Epidermal melanocyte (primary cell): Measurements from ENCODE around the gene NUBPL.
"Not testable (repeated sequence)": the region's sequence is repeated elsewhere in the genome, so short reads cannot be mapped to it uniquely, and the experiment has no call there.

Source experiments
- DNase-seq: peaks from one replicate; pipeline ENCODE4 v3.0.0; 2011; ENCODE audit warnings: low spot score; ENCODE audit not compliant: insufficient read length

Gene NUBPL

DNA sequence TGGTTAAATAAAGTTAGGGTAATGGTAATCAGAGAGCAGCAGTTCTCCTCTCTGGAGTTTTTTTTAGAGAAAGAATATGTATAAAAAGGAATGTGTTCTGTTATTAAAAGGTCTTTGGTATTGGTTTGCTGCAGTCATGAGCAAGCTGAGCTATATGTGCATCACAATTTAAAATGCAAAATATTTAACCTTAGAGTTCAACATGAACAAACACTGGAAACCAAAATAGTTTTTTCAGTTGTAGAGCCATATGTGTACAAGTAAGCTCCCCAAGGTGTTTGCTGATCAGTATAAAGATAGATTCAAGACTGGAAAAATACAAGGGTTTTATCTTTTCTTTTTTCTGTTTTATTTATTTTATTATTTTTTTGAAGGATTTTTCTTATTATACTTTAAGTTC, 245.0 kb downstream of the NUBPL start:
- DNase-seq = no peak

DNA sequence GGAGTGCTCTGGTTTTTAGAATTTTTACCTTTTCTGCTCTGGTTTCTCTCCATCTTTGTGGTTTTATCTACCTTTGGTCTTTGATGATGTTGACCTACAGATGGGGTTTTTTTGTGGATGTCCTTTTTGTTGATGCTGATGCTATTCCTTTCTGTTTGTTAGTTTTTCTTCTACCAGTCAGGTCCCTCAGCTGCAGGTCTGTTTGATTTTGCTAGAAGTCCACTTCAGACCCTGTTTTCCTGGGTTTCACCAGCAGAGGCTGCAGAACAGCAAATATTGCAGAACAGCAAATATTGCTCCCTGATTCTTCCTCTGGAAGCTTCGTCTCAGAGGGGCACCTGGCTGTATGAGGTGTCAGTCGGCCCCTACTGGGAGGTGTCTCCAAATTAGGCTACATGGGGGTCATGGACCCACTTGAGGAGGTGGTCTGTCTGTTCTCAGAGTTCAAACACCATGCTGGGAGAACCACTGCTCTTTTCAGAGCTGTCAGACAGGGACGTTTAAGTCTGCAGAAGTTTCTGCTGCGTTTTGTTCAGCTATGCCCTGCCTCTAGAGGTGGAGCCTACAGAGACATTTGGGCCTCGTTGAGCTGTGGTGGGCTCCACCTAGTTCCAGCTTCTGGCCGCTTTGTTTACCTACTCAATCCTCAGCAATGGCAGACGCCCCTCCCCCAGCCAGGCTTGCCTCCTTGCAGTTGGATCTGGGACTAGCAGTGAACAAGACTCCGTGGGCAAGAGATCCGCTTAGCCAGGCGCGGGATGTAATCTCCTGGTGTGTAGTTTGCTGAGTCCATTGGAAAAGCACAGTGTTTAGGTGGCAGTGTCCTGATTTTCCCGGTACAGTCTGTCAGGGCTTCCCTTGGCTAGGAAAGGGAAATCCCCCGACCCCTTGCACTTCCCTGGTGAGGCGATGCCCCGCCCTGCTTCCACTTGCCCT, 250.8 kb downstream of the NUBPL start:
- DNase-seq = not testable (repeated sequence)

DNA sequence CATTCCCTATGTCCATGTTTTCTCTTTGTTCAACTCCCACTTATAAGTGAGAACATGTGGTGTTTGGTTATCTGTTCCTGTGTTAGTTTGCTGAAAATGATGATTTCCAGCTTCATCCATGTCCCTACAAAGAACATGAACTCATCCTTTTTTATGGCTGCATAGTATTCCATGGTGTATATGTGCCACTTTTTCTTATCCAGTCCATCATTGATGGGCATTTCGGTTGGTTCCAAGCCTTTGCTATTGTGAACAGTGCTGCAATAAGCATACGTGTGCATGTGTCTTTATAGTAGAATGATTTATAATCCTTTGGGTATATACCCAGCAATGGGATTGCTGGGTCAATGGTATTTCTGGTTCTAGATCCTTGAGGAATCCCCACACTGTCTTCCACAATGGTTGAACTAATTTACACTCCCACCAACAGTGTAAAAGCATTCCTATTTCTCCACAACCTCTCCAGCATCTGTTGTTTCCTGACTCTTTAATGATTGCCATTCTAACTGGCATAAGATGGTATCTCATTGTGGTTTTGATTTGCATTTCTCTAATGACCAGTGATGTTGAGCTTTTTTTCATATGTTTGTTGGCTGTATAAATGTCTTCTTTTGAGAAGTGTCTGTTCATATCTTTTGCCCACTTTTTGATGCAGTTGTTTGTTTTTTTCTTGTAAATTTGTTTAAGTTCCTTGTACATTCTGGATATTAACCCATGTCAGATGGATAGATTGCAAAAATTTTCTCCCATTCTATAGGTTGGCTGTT, 252.7 kb downstream of the NUBPL start:
- DNase-seq = not testable (repeated sequence)

DNA sequence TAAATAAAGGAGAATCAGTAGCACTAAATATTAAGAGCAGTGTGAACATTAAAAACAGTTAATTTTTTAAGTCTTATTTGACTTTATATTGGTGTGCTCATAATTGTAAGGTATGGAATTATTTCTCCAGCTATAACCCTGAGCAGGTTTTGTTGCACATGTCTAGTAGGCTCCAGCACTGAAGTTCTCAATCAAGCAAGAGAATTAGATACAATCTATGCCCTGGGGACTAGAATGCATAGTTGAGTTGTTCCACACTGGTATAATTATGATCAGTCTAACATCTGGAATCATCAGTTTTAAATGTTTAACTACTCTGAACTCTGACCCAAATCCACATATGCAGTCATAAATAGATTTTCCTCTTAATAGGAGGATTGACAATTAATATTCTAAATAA, 258.1 kb downstream of the NUBPL start:
- no peak for DNase-seq

DNA sequence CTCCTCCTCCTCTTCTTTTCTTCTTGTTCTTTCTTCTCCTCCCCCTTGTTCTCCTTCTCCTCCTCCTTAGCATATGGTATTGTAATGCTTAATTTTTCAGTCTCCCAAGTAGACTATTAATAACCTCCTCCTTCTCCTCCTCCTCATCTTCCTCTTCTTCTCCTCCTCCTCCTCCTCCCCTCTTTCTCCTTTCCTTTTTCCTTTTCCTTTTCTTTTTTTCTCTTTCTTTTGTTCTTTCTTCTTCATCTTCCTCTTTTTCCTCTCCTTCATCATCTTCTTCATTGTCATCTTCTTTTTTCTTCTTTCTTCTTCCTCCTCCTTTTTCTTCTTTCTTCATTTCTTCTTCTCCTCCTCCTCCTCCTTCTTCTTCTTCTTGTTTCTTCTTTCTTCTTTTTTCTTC, 264.3 kb downstream of the NUBPL start:
- DNase-seq = no peak

DNA sequence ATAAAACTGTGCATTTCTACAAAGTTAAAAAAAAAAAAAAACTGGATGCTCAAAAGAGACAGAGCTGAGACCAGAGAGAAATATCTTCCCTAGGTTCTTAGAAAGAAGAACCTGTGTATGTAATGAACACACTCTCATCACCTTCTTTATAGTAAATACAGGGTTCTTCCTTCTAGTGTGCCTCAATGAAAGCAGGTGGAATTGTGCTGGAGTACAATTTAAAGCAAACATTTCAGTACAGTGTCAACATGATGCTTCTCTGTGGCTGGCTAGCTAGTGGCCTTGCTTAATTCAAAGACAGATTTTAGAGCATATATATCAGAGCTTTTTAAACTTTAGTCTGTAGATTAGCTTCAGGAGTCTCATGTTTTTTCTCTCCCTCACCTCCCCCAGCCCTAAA, 266.1 kb downstream of the NUBPL start:
- no peak for DNase-seq

DNA sequence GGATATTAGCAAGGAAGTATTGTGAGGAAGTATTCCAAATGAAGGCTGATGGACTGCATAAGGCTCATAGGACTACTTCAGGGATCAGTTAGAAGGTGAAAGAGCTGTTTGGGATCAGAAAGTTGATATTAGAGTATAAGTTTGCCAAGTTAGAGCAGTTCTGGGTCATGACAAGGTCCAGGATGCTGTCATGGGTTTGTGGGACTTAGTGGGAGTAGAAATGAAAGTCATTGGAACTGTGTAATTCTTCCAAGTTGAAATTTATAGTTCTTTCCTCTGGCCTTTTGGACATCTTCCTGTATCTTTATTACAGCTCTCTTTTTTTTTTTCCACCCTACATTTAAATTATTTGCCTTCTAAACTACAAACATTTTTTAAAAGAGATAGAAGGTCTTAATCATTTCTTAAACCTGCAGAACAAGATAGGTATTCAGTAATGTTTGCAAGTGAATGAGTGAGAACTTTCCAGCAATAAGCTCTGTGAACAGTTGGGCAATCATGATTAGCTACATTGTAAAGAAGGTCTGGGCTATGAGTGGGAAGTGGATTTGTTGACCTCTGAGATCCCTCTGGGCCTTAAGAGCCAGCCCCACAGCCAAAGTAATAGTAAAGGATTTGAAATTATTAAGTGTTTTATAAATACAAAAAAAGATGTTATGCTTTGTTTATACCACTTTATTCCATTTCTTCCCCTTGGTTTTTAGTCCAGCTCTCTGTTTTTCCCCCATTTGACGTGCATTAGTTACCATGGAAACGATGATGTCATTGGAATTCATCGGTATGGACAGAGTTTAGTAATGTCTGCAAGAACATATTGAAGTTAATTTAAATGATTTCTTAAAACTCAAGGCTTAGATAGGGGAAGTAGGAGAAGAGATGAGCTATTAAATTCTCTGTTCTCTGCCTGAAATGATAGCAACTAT, 268.0 kb downstream of the NUBPL start:
- no peak for DNase-seq

DNA sequence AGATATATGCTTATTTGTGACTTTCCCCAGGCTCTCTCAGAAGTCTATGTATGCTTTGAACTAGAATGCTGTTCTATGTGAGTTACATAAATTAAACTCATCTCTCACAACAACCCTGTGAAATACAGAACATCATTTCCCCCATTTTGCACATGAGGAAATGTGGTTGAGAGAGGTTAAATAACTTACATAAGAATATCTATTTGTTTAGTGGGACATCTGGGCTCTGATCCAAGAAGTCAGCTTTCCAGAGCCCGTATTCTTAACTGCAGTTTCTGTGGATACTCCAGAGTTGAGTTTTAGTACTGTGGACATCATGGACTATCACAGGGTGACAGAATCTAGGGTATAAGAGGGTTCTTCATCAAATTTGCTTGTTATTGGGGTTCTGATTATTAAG, 273.4 kb downstream of the NUBPL start:
- no peak for DNase-seq

DNA sequence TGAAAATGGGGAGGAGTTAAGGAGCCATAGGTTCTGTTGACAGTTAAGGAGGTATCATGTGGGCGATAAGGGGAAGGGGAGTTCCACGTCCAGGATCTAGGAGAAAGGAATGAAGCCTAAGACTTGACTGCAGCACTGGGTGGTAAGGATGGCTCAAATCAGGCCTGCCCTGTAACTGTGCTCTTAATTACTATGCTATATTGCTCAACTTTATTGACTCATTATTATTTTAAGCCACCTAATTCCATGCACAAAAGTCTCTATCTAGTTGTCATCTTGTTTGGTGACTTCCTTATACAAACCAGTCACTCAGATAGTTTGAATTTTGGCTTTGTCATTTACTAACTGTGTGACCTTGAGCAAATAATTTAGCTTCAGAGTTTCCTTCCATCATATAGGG, 273.8 kb downstream of the NUBPL start:
- no peak for DNase-seq

DNA sequence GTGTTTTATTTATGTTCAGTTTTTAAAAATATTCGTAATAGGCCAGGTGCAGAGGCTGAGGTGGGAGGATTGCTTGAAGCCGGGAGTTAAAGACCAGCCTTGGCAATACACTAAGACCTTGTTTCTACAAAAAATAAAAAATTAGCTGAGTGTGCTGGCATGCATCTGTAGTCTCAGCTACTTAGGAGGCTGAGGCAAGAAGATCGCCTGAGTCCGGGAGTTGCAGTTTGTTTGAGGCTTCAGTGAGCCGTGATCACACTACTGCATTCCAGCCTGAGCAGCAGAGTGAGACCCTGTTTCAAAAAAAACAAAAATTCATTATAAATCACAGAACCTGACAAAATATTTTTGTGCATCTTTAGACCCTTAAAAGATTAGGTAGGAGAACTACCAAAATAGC, 275.8 kb downstream of the NUBPL start:
- no peak for DNase-seq

DNA sequence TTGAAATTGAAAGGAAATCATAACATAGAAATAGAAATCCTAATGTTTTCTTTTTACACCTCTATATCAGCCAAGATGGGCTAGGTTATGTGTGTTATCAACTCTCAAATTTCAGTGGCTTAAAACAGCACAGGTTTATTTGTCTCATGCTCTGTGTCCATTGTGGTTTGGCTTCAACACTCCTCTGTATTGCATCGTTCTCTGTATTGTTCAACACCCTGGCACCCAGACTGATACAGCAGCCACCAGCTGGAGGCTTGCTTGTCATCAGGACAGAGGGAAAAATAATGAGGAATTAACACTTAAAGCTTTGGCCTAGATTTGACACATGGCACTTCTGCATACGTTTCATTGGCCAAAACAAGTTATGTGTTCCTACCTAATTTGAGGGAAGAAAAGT, 281.7 kb downstream of the NUBPL start:
- no peak for DNase-seq

DNA sequence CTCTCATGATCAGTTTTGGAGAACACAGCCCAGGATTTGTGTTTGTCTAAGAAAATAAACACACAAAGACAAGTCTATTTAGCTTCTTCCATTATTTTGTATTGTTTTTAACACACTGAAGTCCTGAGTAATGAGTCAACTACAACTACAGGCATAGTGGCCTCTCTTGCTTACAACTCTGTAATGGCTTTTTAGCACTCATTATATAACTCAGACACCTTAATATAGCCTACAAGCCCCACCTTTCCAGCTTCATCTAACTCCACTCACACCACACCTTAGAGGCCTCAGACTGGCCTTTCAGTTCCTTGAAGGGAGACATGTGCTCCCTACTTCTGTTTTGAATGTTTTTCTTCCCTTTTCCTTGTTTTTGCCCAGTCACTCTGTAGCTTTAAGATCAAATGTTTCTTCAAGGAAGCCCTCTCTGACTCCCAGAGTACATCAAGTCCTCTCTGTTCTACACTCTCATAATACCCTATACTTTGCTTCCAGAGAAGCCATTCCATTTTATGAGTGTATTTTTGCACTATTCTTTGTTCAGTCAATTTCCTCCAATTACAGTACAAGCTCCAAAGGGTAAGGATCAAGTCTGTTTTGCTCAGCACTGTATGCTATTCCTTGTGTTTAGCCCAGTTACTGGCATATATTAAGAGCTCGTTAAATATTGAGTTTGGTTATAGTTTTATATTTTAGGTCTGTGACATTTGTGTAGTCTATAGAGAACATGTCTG, 282.3 kb downstream of the NUBPL start:
- no peak for DNase-seq

DNA sequence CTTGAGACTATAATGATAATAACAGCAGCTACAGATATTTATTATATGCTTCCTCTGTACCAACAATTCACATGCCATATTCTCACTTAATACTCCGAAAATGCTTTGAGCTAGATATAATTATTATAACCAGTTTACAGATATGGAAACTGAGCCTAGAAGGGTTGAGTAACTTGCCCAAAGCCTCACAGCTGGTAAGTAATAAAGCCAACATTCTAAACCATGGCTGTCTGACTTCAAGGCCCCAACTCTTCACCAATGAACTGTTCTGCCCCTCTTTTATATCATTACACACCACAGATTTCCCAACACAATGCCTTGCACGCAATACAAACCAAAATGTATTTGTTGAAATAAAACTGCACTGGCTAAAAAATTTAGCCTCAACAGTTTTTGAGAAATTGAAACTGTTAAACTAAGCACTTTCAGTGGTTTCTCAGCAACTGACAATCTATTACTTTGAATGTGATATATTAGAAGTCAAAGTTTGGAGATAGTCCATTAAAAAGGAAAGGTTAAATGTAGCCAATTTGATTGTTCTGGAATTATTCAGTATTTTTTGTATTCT, 293.4 kb downstream of the NUBPL start:
- no peak for DNase-seq

DNA sequence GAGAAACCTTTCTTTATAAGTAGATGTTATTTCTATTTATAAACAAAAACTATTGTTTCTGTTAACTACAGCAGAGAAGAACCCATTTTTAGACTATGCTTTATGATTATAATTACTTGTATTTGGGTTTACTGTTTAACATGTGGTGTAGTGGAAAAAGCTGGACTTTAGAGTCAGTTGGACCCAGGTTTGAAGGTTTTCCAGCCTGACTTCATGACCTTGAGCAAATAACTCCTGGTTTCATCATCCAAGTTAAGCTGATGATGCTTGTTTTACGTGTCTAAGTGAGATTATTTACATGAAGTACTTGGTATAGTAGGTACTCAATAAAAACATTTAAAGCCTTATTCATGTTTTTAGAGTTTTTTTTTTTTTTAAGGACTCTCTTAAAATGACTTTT, 294.1 kb downstream of the NUBPL start:
- DNase-seq = no peak

DNA sequence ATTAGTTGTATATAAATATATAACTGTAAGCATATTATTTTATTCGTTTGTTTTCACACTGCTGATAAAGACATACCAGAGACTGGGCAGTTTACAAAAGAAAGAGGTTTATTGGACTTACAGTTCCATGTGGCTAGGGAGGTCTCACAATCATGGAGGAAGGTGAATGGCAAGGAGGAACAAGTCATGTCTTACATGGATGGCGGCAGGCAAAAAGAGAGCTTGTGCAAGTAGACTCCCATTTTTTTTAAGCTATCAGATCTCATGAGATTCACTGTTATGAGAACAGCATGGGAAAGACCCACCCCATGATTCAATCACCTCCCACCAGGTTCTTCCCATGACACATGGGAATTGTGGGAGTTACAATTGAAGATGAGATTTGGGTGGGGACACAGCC, 294.8 kb downstream of the NUBPL start:
- DNase-seq = not testable (repeated sequence)

DNA sequence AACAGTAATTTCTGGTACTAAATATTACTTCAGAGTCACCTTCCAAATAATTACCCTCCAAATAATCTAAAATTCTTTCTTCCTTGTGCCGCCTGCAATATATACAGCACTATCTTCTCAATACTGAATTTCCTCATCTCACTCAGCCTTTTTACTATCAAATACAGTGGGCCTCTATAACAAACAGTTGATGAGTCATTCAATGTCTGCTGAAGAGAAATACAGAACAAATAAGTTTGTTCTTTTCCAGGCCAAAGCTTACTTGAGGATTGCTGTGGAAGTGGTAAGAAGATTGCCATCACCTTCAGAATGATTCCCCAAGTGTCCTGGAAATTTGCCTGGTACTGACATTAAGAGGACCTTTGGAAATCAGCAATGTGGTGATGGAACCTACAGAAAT, 297.7 kb downstream of the NUBPL start:
- no peak for DNase-seq

DNA sequence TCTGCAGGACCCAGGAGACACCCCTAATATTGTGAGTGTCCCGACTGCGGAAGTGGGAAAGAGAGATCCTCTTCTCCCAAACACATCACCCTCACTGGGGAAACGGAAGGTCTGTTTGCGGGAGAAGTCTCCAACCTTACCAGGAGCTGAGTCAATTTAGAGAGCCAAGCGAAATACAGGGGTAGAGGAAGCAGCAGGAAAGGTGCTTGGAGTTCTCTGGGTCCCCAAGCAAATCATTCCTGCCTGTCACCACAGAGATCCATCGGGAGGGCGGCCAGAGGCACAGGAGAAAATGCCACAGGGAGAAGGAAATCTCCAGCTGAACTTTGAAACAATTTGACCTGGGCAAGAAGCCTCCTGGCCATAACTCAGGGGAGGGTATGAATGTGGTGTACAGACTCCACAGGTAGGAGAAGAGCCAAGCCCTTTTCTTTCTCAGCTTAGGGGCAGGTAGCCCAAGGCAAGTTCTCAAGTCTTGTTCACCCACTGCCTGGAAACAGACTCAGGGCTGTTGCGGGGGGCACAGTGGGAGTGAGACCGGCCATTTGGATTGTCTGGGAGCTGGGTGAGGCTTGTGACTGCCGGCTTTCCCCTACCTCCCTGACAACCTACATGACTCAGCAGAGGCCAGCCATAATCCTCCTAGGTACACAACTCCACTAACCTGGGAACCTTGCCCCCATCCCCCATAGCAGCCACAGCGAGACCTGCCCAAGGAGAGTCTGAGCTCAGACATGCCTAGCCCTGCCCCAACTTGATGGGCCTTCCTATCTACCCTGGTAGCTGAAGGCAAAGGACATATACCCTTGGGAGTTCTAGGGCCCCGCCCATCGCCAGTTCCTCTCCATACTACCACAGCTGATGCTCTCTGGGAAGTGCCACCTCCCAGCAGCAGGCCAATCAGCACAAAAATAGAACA, 304.0 kb downstream of the NUBPL start:
- DNase-seq = no peak

DNA sequence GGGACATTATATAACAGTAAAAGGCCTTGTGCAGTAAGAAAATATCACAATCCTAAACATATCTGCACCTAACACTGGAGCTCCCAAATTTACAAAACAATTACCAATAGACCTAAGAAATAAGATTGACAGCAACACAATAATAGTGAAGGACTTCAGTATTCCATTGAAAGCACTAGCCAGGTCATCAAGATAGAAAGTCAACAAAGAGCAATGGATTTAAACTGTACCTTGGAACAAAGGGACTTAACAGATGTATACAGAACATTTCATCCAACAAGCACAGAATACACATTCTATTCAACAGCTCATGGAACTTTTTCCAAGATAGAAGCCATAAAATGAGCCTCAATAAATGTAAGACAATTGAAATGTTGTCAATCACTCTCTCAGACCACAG, 306.4 kb downstream of the NUBPL start:
- DNase-seq = no peak

DNA sequence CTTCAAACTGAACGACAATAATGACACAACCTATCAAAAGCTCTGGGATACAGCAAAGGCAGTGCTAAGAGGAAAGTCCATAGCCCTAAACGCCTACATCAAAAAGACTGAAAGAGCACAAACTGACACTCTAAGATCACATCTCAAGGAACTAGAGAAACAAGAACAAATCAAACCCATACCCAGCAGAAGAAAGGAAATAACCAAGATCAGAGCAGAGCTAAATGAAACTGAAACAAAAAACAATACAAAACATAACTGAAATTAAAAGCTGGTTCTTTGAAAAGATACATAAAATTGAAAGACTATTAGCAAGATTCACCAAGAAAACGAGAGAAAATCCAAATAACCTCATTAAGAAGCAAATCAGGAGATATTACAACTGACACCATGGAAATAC, 306.9 kb downstream of the NUBPL start:
- not testable (repeated sequence) for DNase-seq
